Small intestine (tissue), 7 donors: ENCODE measurements around the gene CDCA4. TPM values are rescaled to one million over a fixed set of nuclear protein-coding genes. Genes with fewer than 3 reads are reported as not detected.

Experiments used
- DNase-seq, 2 donors: peaks; one replicate each; pipeline versions ENCODE4 v3.0.0 to v3.0.0-alpha.2; 2013
- FAIRE-seq: peaks from 2 replicates; lab custom pipeline; 2012; peaks lifted over from hg19 to GRCh38; lab: Jason Lieb, UNC
- H3K27ac ChIP-seq, 3 donors: one replicate each; pipeline ENCODE4 v1.5.1; 2013; ENCODE audit warnings: low read length in 2 of 3, mild to moderate bottlenecking in 2 of 3, control low read depth in 1 of 3, inconsistent platforms in 1 of 3, low read depth in 1 of 3, moderate library complexity in 1 of 3
- H3K27me3 ChIP-seq, 3 donors: one replicate each; pipeline ENCODE4 v1.6.1; 2013; ENCODE audit warnings: low read length in 3 of 3, inconsistent platforms in 1 of 3; ENCODE audit not compliant: control insufficient read depth in 3 of 3, insufficient read depth in 3 of 3
- H3K36me3 ChIP-seq, 3 donors: one replicate each; pipeline ENCODE4 v1.6.1; 2013; ENCODE audit warnings: low read length in 3 of 3, inconsistent platforms in 1 of 3, low read depth in 1 of 3, mild to moderate bottlenecking in 1 of 3, moderate library complexity in 1 of 3; ENCODE audit not compliant: control insufficient read depth in 3 of 3, insufficient read depth in 2 of 3
- H3K4me1 ChIP-seq, 3 donors: one replicate each; pipeline ENCODE4 v1.6.1; 2013; ENCODE audit warnings: low read length in 2 of 3, inconsistent platforms in 1 of 3, low read depth in 1 of 3, mild to moderate bottlenecking in 1 of 3, moderate library complexity in 1 of 3; ENCODE audit not compliant: control insufficient read depth in 3 of 3, insufficient read depth in 2 of 3
- H3K4me3 ChIP-seq, 3 donors: one replicate each; pipeline ENCODE4 v1.5.1; 2013; ENCODE audit warnings: low read length in 3 of 3, control low read depth in 1 of 3, inconsistent platforms in 1 of 3, low read depth in 1 of 3, mild to moderate bottlenecking in 1 of 3, moderate library complexity in 1 of 3
- H3K9me3 ChIP-seq, 2 donors: one replicate each; pipeline ENCODE4 v1.6.1; 2013; ENCODE audit warnings: low read depth in 1 of 2, low read length in 1 of 2; ENCODE audit not compliant: control insufficient read depth in 2 of 2, insufficient read depth in 1 of 2
- WGBS, 3 donors: extraction: QIAGEN DNeasy Blood & Tissue Kit; methylation state at CpG; one replicate each; pipeline ENCODE4 v1.1.7; 2013; 5-methylcytosine and 5-hydroxymethylcytosine counted together
- polyA plus RNA-seq, 4 donors: library from polyadenylated mRNA; stranded (reverse) in 3 of 4; unstranded in 1 of 4; fragments of 200-250 nt in 3 of 4; fragments of 120-200 nt in 1 of 4; gene quantifications; one replicate each; pipeline versions ENCODE4 v1.2.1 to v1.2.3, GENCODE V29; 2013
- donor health status: healthy with polysubstance abuse.
- donor health status: control.
- donor health status: control.
- donor health status: Bipolar disorder and iron deficiency.
- donor health status: healthy.

The CDCA4 gene
- polyA plus RNA-seq, 4 donors: 2.7 to 11.3 (median 6.9) TPM

DNA sequence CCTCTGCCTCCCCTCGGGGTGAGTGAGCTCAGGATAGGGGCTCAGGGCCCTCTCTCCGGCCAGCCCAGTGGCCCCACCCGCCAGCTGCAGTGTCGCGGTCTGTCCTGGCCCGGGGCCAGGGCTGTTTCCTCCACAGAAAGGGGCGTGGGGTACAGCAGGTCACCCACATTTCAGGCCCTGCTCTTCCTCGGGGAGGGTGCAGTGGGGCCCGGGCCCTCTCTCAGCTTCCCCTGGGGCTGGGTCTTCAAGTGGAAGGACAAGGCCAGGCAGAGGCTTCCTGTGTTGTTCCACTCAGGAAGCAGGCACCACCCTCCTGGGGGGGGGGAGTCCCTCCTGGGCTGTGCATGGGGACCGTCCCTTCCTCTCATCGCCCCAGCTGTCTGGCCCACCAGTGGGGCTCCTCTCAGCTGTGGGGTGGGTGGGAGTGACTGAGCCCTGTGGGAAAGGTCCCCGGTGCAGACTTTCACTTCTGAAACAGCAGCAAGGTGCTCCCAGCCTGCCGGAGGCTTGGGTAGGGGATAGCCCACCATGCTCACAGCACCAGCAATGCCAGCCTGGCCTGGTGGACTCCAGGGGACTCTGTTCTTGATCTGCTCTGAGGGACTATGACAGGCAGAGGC, 40.7 kb upstream of the CDCA4 start:
- peak overlapping the region in 1 of 3 donors; percentile 33 for H3K4me3 ChIP-seq
- no peak for DNase-seq
- WGBS, 3 donors: 14 to 21% (median 16%) methylated on average over 10 to 13 of the region's 13 CpGs

GRCh38 chr14:105060751-105061427, 40.0 kb upstream of the CDCA4 start:
- DNase-seq: no peak
- no peak for FAIRE-seq
- H3K36me3 ChIP-seq: no peaks in the 10 kb centered on the region
- peak overlapping the region in 2 of 3 donors; percentile 61 to 73 for H3K27ac ChIP-seq
- peaks cover 0 to 33% (median 0%) of the 10 kb centered on the region in 3 donors for H3K4me1 ChIP-seq
- no peaks in the 10 kb centered on the region for H3K27me3 ChIP-seq
- no peaks in the 10 kb centered on the region for H3K9me3 ChIP-seq
- H3K4me3 ChIP-seq: peak overlapping the region in 1 of 3 donors; percentile 33
- 57 to 85% (median 65%) methylated on average over 30 of the region's 30 CpGs for WGBS, 3 donors

More for the DNA sequence above, 40.7 kb upstream of the CDCA4 start:
- peaks cover 0 to 33% (median 0%) of the 10 kb centered on the region in 3 donors for H3K4me1 ChIP-seq
- FAIRE-seq: no peak
- peak overlapping the region in 2 of 3 donors; percentile 61 to 73 for H3K27ac ChIP-seq
- no peaks in the 10 kb centered on the region for H3K36me3 ChIP-seq
- no peaks in the 10 kb centered on the region for H3K27me3 ChIP-seq
- no peaks in the 10 kb centered on the region for H3K9me3 ChIP-seq

- H3K9me3 ChIP-seq: no peaks in the 10 kb centered on the region
- no peaks in the 10 kb centered on the region for H3K27me3 ChIP-seq
- 83% methylated on average over 16 of the region's 16 CpGs for WGBS, 3 donors
- no peak overlapping the region for H3K4me3 ChIP-seq
- no peak for DNase-seq
- FAIRE-seq: no peak
- H3K36me3 ChIP-seq: no peaks in the 10 kb centered on the region
- H3K27ac ChIP-seq: peak overlapping the region in 1 of 3 donors; percentile 71
- peaks cover 0 to 27% (median 0%) of the 10 kb centered on the region in 3 donors for H3K4me1 ChIP-seq
These were observed 39.2 kb upstream of the CDCA4 start for GRCh38 chr14:105059925-105060565.

GRCh38 chr14:105059035-105059924, 38.4 kb upstream of the CDCA4 start:
- H3K27ac ChIP-seq: peak overlapping the region in 1 of 3 donors; percentile 26
- peaks cover 0 to 19% (median 0%) of the 10 kb centered on the region in 3 donors for H3K4me1 ChIP-seq
- H3K9me3 ChIP-seq: no peaks in the 10 kb centered on the region
- FAIRE-seq: no peak
- no peaks in the 10 kb centered on the region for H3K27me3 ChIP-seq
- 71 to 73% (median 72%) methylated on average over 22 of the region's 22 CpGs for WGBS, 3 donors
- no peak overlapping the region for H3K4me3 ChIP-seq
- no peak for DNase-seq
- H3K36me3 ChIP-seq: no peaks in the 10 kb centered on the region

DNA sequence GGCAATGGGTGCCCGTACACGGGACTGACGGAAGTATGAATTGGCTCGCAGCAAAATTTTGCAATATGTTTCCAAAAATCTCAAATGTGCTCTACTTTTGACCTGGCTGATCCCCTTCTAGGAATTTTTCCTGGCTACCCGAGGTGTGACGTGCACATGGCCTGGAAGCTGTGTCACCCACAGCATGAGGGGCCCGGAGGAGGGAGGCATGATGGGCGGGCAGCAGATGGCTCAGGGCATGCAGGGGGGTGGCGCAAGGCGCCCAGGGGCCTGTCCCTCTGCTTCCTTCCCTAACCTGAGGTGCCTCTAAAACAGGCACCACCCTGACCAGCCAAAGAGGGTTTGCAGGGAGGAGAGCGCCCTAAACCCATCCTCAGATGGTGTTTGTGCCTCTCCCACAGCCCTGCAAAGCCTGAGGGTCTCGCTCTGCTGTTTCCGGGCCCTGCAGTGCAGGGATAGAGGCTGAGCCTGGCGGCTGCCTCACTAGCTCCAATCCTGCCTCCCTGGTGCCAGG, 37.7 kb upstream of the CDCA4 start:
- Histone ChIP-seq H3K4me3 (no peak overlapping the region), H3K27ac (peak overlapping the region in 1 of 3 donors; percentile 26), H3K4me1 (peaks cover 0 to 17% (median 0%) of the 10 kb centered on the region in 3 donors), H3K27me3 (no peaks in the 10 kb centered on the region), H3K36me3 (no peaks in the 10 kb centered on the region), H3K9me3 (no peaks in the 10 kb centered on the region)
- DNase-seq: no peak
- no peak for FAIRE-seq
- 92% methylated on average over 14 of the region's 14 CpGs for WGBS, 3 donors

DNA sequence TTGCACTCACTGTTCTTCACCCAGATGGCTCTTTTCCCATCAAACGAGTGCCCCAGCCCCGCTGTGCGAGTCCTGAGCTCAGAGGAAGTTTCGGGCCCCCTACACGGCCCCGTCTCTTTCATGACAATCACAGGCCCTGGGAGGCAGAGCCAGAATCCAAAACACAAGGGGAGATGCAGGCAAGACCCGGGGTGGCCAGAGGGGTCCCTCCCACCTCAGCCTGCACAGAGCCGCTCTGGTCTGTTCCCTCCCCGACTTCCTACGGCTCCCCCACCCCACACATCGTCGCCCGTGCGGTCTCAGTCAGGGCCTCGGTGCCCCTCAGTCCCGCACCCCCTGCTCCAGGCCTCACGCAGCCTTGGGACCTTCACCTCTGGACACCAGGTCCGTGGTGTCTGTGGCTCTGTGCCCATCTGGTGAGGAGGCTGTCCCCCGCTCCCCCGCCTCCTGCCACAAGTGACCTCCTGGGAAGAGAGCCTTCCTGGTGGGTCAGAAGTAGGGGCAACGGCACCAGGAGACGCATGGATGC, 35.5 kb upstream of the CDCA4 start:
- DNase-seq: no peak
- no peak overlapping the region for H3K4me3 ChIP-seq
- WGBS, 3 donors: 77 to 81% (median 78%) methylated on average over 22 of the region's 22 CpGs
- H3K27me3 ChIP-seq: no peaks in the 10 kb centered on the region
- H3K27ac ChIP-seq: no peak overlapping the region
- peaks cover 0 to 11% (median 0%) of the 10 kb centered on the region in 3 donors for H3K4me1 ChIP-seq
- no peak for FAIRE-seq
- no peaks in the 10 kb centered on the region for H3K9me3 ChIP-seq
- no peaks in the 10 kb centered on the region for H3K36me3 ChIP-seq

- 82 to 88% (median 84%) methylated on average over 30 to 33 of the region's 33 CpGs for WGBS, 3 donors
- no peak for DNase-seq
- no peak overlapping the region for H3K4me3 ChIP-seq
- no peaks in the 10 kb centered on the region for H3K9me3 ChIP-seq
- H3K4me1 ChIP-seq: peaks cover 0 to 7% (median 0%) of the 10 kb centered on the region in 3 donors
- H3K36me3 ChIP-seq: no peaks in the 10 kb centered on the region
- no peak overlapping the region for H3K27ac ChIP-seq
- FAIRE-seq: no peak
- H3K27me3 ChIP-seq: no peaks in the 10 kb centered on the region
These were observed 34.9 kb upstream of the CDCA4 start for GRCh38 chr14:105055736-105056302.
